Parathyroid adenoma (tissue), 2 donors: ENCODE data around the gene SPTSSA.

ENCODE experiments used
- H2AFZ ChIP-seq: fragments of 300-600 bp; sonication (generic); one replicate; pipeline ENCODE4 v1.7.0; 2017; ENCODE audit warnings: antibody characterized with exemption, mild to moderate bottlenecking
- H3K27ac ChIP-seq: fragments of 300-600 bp; sonication (generic); one replicate; pipeline ENCODE4 v1.7.0; 2017
- H3K27me3 ChIP-seq: fragments of 300-600 bp; sonication (generic); one replicate; pipeline ENCODE4 v1.7.0; 2017; ENCODE audit warnings: low read length; ENCODE audit not compliant: control insufficient read depth, insufficient read depth
- H3K36me3 ChIP-seq: fragments of 300-600 bp; sonication (generic); one replicate; pipeline ENCODE4 v1.7.0; 2017; ENCODE audit warnings: low read length; ENCODE audit not compliant: control insufficient read depth, insufficient read depth
- H3K4me1 ChIP-seq: fragments of 300-600 bp; sonication (generic); one replicate; pipeline ENCODE4 v1.7.0; 2017; ENCODE audit warnings: control low read depth
- H3K4me2 ChIP-seq: fragments of 300-600 bp; sonication (generic); one replicate; pipeline ENCODE4 v1.7.0; 2017; ENCODE audit warnings: low read length
- H3K4me3 ChIP-seq: fragments of 300-600 bp; sonication (generic); one replicate; pipeline ENCODE4 v1.7.0; 2017; ENCODE audit warnings: low read depth, low read length
- H3K79me2 ChIP-seq: fragments of 300-600 bp; sonication (generic); one replicate; pipeline ENCODE4 v1.7.0; 2017; ENCODE audit warnings: control low read depth
- H3K9ac ChIP-seq: fragments of 300-600 bp; sonication (generic); one replicate; pipeline ENCODE4 v1.7.0; 2017; ENCODE audit warnings: mild to moderate bottlenecking
- H3K9me3 ChIP-seq: fragments of 300-600 bp; sonication (generic); one replicate; pipeline ENCODE4 v1.7.0; 2017; ENCODE audit warnings: low read length; ENCODE audit not compliant: control insufficient read depth
- TF ChIP-seq, protein P1 (sequence below): fragments of 300-600 bp; sonication (generic); IDR thresholded peaks from one replicate; pipeline ENCODE4 v1.7.0; 2017; ENCODE audit warnings: antibody characterized with exemption, mild to moderate bottlenecking
- donor health status: primary hyperparathyroidism.

Gene SPTSSA

DNA sequence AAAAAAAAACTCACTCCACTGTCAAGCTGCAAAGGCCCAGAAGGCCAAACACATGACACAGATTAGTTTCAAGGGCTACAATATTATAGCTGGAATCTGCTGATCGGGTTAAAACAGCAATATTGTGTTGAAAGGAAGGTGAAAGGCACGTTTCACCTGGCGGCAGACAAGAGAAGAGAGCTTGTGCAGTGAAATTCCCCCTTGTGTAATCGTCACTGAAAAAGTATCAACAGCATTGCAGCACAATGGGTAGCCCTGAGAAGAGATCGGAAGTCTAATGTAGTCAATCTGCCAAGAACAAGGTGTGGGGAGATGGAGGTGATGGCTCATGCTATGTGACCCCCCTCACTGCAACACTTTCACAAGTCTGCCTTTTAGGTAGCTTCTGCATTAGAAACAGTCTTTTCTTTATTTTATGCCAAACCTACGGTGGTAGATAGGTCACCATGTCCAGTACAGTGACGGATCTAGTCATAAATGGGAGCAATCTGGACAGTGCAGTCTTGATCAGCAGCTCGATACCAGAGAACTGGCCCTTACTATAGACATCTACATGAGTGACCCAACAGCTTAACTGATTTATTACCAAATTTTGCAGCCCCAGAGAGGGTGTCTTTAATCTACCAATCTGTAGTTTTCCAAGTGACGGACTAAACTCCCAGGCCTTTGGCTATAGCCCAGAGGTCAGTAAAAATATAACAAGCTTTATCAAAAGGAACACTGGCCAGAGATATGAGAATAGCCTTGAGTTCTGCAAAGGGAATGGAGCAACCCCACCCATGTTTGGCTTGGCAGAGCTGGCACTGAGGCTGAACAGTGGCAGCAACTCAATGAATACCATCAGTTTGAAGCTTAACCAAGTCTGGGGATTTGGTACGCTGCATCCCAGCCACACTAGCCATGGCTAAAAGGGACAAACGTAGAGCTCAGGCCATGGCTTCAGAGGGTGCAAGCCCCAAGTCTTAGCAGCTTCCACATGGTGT is 35.4 kb downstream of the SPTSSA start:
- Histone ChIP-seq H3K27ac (no peak overlapping the region), H3K4me2 (no peak overlapping the region)
- TF ChIP-seq, protein P1, sequence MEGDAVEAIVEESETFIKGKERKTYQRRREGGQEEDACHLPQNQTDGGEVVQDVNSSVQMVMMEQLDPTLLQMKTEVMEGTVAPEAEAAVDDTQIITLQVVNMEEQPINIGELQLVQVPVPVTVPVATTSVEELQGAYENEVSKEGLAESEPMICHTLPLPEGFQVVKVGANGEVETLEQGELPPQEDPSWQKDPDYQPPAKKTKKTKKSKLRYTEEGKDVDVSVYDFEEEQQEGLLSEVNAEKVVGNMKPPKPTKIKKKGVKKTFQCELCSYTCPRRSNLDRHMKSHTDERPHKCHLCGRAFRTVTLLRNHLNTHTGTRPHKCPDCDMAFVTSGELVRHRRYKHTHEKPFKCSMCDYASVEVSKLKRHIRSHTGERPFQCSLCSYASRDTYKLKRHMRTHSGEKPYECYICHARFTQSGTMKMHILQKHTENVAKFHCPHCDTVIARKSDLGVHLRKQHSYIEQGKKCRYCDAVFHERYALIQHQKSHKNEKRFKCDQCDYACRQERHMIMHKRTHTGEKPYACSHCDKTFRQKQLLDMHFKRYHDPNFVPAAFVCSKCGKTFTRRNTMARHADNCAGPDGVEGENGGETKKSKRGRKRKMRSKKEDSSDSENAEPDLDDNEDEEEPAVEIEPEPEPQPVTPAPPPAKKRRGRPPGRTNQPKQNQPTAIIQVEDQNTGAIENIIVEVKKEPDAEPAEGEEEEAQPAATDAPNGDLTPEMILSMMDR, result no peak

DNA sequence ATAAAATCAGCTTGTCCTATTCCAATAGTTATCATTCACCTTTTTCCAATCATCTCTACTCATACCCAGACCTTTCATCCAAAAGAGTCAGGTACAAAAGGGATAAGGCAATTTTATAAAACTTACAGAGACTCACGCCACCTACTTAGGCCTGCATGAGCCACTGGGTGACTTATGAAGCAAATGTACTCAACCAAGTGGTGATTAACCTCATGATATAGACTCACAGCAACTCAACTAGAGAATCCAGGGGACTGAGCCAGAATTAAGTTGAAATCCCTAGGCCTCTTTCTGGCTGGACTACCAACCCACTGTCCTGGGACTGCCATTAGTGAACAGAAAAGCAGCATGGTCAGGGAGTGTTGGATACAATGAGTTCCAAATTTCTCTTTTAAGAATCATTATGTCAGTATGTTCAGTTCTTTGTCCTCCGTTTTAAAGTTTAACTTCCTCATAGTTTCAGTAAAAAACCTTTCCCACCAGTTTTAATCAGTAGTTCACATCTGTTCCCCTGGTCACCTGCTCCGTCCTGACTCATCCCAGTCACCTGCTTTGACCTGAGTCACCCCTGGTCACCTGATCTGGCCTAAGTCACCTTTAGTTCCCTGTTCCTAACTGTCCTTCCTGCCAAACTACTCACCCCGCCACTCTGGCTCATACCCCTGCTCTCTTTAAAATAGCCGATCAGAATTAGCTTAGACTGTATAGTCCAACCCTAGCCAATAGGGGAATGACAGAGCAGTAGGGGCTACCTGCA is 36.8 kb downstream of the SPTSSA start:
- Histone ChIP-seq H2AFZ (no peak overlapping the region), H3K36me3 (no peaks in the 10 kb centered on the region), H3K4me2 (no peak overlapping the region), H3K9ac (no peak overlapping the region), H3K9me3 (no peaks in the 10 kb centered on the region), H3K79me2 (no peaks in the 10 kb centered on the region), H3K4me1 (peaks cover 5% of the 10 kb centered on the region), H3K4me3 (no peak overlapping the region), H3K27me3 (no peaks in the 10 kb centered on the region), H3K27ac (no peak overlapping the region)
- TF ChIP-seq, protein P1, result no peak

More for the DNA sequence above, 35.4 kb downstream of the SPTSSA start:
- Histone ChIP-seq H3K4me3 (no peak overlapping the region), H3K27me3 (no peaks in the 10 kb centered on the region), H3K79me2 (no peaks in the 10 kb centered on the region), H3K9ac (no peak overlapping the region), H3K36me3 (no peaks in the 10 kb centered on the region), H3K9me3 (no peaks in the 10 kb centered on the region), H2AFZ (no peak overlapping the region), H3K4me1 (peaks cover 5% of the 10 kb centered on the region)

DNA sequence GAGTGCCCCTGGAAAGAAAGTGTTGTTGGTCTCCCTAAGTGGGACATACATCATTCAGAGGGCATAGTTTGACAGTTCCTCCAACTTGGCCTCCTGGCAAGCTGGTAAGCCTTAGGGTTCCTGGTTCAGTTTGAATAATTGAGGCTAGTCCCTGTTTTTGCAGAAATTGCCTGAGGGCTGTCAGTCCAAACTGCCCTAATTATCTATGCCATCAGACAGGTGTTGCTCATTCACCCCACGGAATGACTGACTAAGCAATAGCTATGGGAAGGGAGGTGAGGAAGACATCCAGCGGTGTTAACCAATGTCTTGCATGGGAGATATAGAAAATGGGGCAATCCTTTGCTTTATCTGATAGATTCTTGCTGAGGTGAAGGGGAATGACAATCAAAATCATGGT is 37.6 kb downstream of the SPTSSA start:
- no peak overlapping the region for H2AFZ ChIP-seq
- H3K79me2 ChIP-seq, result no peaks in the 10 kb centered on the region
- H3K4me3 ChIP-seq, result no peak overlapping the region
- no peaks in the 10 kb centered on the region for H3K9me3 ChIP-seq
- H3K27me3 ChIP-seq, result no peaks in the 10 kb centered on the region
- H3K4me1 ChIP-seq, result peaks cover 5% of the 10 kb centered on the region
- H3K9ac ChIP-seq, result no peak overlapping the region
- H3K36me3 ChIP-seq, result no peaks in the 10 kb centered on the region
- TF ChIP-seq, protein P1, result no peak
- H3K27ac ChIP-seq, result no peak overlapping the region
- H3K4me2 ChIP-seq, result no peak overlapping the region

DNA sequence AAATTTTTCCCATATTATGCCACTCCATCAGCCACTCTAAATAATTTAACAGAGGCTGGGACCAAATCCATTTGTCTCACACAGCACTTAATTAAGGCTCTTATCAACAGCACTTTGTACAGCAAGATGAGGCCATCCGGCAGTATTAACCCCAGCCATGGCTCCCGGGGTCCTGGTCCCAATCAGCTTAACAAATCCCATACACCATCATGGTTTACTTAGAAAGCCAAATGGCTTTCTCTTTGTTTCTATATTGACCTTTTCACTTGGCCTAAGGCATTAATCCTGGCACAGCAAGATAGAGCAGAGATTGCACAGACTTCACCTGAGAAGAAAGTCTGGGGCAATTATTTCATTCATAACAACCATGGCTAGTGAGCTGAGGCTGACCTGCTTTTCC is 38.6 kb downstream of the SPTSSA start:
- Histone ChIP-seq H3K36me3 (no peaks in the 10 kb centered on the region), H3K27me3 (no peaks in the 10 kb centered on the region), H3K79me2 (no peaks in the 10 kb centered on the region), H3K4me2 (no peak overlapping the region), H2AFZ (no peak overlapping the region), H3K4me3 (no peak overlapping the region), H3K9ac (no peak overlapping the region), H3K27ac (no peak overlapping the region), H3K9me3 (no peaks in the 10 kb centered on the region), H3K4me1 (peaks cover 5% of the 10 kb centered on the region)
- TF ChIP-seq, protein P1, result no peak
